ENCODE measurements around the gene RUFY3.

Gene RUFY3

DNA sequence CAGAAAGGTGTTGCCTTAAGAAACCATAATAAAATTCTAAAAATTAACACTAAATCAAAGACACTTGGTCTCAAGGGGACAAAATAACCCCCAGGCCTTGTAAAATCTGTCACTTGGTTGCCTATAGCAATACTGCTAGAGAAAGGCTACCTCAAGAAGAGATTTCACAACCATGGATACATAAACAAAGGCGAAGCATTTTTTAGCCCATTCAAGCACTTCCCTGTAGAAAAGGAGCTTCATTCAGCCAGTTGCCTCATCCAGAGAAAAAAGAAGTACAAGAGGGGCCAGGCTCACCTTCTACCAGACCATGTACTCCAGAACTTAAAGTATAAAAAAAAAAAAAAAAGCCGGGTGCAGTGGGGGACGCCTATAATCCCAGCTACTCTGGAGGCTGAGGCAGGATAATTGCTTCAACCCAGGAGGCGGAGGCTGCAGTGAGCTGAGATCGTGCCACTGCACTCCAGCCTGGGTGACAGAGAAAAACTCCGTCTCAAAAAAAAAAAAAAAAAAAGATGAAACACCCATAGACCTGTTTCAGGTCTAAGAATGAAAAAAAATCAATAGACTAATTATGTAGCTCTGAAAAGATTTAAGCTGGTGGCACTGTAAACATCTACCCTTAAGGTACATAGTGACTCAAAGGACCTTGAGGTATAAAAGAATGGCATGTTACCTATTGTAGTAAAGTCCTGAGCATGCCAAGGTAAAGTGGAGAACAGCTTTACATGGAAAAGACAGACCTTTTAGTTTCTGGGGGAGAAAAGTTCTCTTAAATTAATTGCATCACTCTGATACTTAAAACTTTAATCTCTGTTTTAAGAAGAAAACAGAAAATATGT, 18.0 kb downstream of the RUFY3 start:
- no peaks in the 10 kb centered on the region for H3K27me3 Mint-ChIP-seq
- no peaks in the 10 kb centered on the region for H3K9me3 Mint-ChIP-seq (ENCODE audit: low read depth)

DNA sequence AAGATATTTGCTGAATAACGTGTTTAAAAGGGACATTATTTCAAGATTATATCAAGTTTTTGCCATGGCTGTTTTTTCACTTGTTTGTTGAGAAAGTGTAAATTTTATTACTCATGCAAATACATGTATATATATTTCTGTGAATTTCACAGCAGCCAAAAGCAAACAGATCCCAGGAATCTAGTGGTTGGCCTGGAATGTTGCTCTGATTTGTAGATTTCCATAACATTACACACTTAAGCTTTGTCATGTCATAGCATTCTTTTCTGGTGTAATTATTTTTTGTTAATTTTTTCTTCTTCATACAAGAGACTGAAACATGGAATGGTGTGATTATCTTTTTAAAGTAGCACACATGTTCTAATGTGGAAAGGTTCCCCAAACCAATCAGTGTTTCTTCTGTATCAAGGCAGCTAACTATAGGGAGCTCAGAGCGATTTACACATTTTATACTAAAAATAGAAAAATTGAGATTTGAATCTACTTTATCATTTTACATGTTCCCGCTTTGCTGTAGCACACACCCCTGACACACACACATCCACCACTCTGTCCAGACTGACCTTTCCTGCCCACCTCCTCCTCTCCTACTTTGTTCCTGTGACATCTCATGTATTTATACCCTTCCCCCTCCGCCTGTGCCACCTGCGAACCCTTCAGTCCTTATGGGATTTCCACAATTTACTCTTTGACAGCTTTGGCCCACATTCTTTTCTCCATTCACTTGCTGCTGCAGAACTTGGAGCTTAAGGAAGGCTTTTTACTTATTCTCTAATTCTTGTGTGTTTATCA, 20.3 kb downstream of the RUFY3 start:
- no peaks in the 10 kb centered on the region for H3K27me3 Mint-ChIP-seq
- H3K27ac Mint-ChIP-seq = no peak overlapping the region
- H3K36me3 Mint-ChIP-seq = peaks cover 3% of the 10 kb centered on the region

More for the DNA sequence above, 18.0 kb downstream of the RUFY3 start:
- H3K4me1 Mint-ChIP-seq (ENCODE audit: low read depth) = peaks cover 30% of the 10 kb centered on the region
- peaks cover 3% of the 10 kb centered on the region for H3K36me3 Mint-ChIP-seq
- H3K4me3 Mint-ChIP-seq = no peak overlapping the region
- H3K27ac Mint-ChIP-seq = no peak overlapping the region

DNA sequence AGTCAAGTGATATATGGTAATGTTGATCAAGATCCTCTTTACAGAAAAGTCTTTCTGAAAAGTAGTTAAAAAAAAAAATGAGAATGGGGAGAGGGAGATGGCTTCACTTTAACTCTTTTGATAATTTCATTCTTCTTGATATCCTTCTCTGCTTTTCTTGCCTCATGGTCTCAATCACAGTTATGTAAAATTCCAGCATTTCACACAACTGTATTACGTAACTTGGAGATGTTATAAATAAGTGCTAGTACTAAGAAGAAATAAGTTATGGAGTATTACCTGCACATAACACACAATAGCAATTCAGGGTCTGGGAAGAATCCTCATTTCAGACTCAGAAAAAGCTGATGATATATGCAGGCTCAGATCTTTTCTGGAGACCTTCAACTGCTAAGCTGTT, 22.0 kb downstream of the RUFY3 start:
- Mint-ChIP-seq H3K27me3 (no peaks in the 10 kb centered on the region), H3K36me3 (peaks cover 8% of the 10 kb centered on the region), H3K27ac (no peak overlapping the region), H3K4me3 (no peak overlapping the region), H3K9me3 (ENCODE audit: low read depth) (no peaks in the 10 kb centered on the region), H3K4me1 (ENCODE audit: low read depth) (peaks cover 4% of the 10 kb centered on the region)

More for the DNA sequence above, 20.3 kb downstream of the RUFY3 start:
- H3K9me3 Mint-ChIP-seq (ENCODE audit: low read depth) = no peaks in the 10 kb centered on the region
- no peak overlapping the region for H3K4me3 Mint-ChIP-seq
- peaks cover 9% of the 10 kb centered on the region for H3K4me1 Mint-ChIP-seq (ENCODE audit: low read depth)

DNA sequence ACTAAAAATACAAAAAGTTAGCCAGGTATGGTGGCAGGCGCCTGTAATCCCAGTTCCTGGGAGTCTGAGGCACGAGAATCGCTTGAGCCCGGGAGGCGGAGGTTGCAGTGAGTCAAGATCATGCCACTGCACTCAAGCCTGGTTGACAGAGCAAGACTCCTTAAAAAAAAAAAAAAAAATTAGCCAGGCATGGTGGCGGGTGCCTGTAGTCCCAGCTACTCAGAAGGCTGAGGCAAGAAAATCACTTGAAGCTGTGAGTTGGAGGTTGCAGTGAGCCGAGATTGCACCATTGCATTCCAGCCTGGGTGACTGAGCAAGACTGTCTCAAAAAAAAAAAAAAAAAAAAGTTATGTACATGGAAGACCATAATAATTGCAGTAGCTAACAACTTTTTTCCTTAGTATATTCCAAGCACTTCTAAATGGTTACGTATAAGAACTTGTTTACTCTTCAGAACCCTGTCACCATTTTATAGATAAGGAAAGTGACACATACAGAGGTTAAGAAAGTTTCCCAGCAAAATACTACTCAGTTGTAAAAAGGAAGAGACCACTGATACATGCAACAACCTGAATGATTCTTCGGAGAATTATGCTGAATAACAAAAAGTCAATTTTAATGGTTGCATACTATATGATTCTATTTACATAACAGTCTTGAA, 24.5 kb downstream of the RUFY3 start:
- H3K4me1 Mint-ChIP-seq (ENCODE audit: low read depth) = peaks cover 11% of the 10 kb centered on the region
- H3K36me3 Mint-ChIP-seq = peaks cover 8% of the 10 kb centered on the region
- H3K4me3 Mint-ChIP-seq = no peak overlapping the region
- no peak overlapping the region for H3K27ac Mint-ChIP-seq
- no peaks in the 10 kb centered on the region for H3K27me3 Mint-ChIP-seq
- H3K9me3 Mint-ChIP-seq (ENCODE audit: low read depth) = no peaks in the 10 kb centered on the region

DNA sequence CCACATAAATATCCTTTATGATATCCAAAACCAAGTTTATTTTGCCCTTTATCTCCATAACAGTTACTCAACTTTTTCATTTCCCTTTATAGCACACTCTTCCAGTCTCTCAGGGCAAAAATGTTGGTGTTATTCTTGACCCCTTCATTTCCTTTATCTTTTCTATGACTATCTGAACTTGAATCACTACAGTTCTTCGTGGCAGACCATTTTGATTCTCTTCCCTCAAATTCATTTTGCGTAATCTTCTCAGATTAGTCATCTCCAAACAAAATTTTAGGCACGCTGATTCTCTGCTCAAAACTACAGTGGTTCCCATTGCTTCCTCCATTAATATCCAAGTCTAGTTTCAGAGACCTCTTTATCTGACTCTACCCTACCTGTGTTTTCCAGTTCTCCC, 26.1 kb downstream of the RUFY3 start:
- peaks cover 16% of the 10 kb centered on the region for H3K4me1 Mint-ChIP-seq (ENCODE audit: low read depth)
- no peaks in the 10 kb centered on the region for H3K27me3 Mint-ChIP-seq
- H3K36me3 Mint-ChIP-seq = peaks cover 11% of the 10 kb centered on the region
- no peak overlapping the region for H3K27ac Mint-ChIP-seq
- H3K4me3 Mint-ChIP-seq = no peak overlapping the region
- H3K9me3 Mint-ChIP-seq (ENCODE audit: low read depth) = no peaks in the 10 kb centered on the region

DNA sequence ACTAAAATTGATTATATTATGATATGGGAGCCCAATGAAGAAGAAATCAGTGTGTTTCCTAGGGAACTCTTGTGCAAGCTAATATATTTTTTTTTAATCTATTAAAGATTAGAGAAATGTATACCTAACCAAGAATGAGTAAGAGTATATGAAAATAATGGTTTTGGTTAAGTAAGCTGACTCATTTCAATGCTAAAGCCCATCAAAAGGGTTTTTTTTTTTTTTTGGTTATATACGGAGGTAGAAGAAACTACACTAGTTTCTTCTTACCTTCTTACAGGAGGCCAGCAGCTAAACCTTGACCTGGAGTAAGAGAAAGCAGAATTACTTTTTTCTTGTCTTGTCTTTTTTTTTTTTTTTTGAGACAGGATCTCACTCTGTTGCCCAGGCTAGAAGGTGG, 27.5 kb downstream of the RUFY3 start:
- Mint-ChIP-seq H3K27me3 (no peaks in the 10 kb centered on the region), H3K36me3 (peaks cover 8% of the 10 kb centered on the region), H3K4me3 (no peak overlapping the region), H3K4me1 (ENCODE audit: low read depth) (peaks cover 23% of the 10 kb centered on the region), H3K9me3 (ENCODE audit: low read depth) (no peaks in the 10 kb centered on the region), H3K27ac (no peak overlapping the region)

DNA sequence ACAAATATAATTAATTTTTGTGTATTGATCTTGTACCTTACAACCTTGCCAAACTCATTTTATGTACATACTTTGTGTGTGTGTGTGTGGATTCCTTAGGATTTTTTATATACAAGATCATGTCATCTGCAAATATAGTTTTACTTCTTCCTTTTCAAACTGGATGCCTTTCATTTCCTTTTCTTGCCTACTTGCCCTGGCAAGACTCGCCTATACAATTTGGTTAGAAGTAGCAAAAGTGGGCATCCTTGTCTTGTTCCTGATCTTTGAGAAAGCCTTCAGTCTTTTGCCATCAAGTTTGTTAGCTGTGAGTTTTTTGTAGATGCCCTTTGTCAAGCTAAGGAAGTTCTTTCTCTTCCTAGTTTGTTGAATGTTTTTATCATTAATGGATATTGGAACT, 30.5 kb downstream of the RUFY3 start:
- Mint-ChIP-seq H3K27me3 (no peaks in the 10 kb centered on the region), H3K36me3 (peaks cover 13% of the 10 kb centered on the region), H3K4me3 (no peak overlapping the region), H3K27ac (no peak overlapping the region), H3K9me3 (ENCODE audit: low read depth) (no peaks in the 10 kb centered on the region), H3K4me1 (ENCODE audit: low read depth) (peaks cover 24% of the 10 kb centered on the region)

DNA sequence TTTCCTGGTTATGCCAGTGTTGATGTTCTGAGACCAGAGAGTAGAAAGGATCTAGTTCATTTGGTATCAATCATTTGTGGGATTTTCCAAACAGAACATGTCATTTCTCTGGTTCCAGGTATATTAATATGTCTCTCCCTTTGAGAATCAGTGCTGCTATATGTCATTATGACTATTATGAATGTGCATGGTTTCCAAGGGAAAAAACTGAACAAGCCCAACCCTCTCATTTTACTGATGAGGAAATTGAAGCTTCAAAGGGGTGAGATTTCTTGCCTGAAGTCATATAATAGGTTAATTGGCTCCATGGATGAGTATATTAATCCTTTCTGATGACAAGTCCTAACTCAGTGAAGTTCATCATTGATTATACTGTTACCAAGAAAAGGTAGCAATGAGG, 31.9 kb downstream of the RUFY3 start:
- no peak overlapping the region for H3K27ac Mint-ChIP-seq
- H3K4me1 Mint-ChIP-seq (ENCODE audit: low read depth) = peaks cover 22% of the 10 kb centered on the region
- peaks cover 7% of the 10 kb centered on the region for H3K36me3 Mint-ChIP-seq
- no peak overlapping the region for H3K4me3 Mint-ChIP-seq
- H3K27me3 Mint-ChIP-seq = no peaks in the 10 kb centered on the region
- H3K9me3 Mint-ChIP-seq (ENCODE audit: low read depth) = no peaks in the 10 kb centered on the region

DNA sequence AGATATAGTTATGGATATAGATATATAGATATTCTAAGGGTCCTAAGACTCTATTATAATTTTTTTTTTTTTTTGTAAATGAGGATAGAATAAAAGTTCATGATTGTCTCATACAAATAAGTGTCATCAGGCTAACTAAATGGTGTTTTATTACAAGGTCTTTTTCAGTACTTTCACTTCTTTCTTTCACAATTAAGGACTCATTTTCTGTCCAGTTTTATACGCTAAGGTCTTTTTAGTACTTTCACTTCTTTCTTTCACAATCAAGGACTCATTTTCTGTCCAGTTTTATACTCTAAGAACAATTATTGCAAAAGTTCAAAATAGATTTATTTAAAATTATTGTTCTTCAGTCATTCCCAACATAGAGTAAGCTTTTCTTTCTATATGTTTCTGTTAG, 32.7 kb downstream of the RUFY3 start:
- Mint-ChIP-seq H3K9me3 (ENCODE audit: low read depth) (no peaks in the 10 kb centered on the region), H3K36me3 (peaks cover 7% of the 10 kb centered on the region), H3K4me1 (ENCODE audit: low read depth) (peaks cover 27% of the 10 kb centered on the region), H3K27me3 (no peaks in the 10 kb centered on the region), H3K27ac (no peak overlapping the region), H3K4me3 (no peak overlapping the region)

DNA sequence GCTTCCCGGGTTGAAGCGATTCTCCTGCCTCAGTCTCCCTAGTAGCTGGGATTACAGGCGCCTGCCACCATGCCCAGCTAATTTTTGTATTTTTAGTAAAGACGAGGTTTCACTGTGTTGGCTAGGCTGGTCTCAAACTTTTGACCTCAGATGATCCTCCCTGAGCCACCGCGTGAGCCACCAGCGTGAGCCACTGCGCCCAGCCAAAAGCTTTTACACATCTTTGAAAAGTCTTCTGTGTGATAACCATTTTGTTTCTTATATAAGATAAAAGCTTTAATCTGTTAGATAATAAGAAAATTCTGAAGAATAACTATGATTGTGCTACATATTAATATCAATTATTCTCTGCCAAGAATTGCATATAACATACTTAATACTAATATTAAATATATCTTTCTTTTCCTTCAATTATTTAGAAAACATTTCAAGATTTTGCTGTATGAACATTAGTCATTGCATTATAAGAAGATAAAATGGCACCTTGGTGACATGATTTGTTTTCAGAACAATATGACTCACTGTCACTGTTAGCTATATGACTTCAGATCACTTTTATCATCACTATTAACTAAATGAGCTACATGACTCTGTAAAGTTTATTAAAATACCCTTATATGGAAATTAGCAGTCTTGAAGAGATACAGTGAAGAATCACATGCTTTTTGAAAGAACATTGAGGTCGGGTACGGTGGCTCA, 33.4 kb downstream of the RUFY3 start:
- H3K9me3 Mint-ChIP-seq (ENCODE audit: low read depth) = no peaks in the 10 kb centered on the region
- peaks cover 7% of the 10 kb centered on the region for H3K36me3 Mint-ChIP-seq
- H3K27ac Mint-ChIP-seq = no peak overlapping the region
- no peaks in the 10 kb centered on the region for H3K27me3 Mint-ChIP-seq
- H3K4me3 Mint-ChIP-seq = no peak overlapping the region
- H3K4me1 Mint-ChIP-seq (ENCODE audit: low read depth) = peaks cover 30% of the 10 kb centered on the region

DNA sequence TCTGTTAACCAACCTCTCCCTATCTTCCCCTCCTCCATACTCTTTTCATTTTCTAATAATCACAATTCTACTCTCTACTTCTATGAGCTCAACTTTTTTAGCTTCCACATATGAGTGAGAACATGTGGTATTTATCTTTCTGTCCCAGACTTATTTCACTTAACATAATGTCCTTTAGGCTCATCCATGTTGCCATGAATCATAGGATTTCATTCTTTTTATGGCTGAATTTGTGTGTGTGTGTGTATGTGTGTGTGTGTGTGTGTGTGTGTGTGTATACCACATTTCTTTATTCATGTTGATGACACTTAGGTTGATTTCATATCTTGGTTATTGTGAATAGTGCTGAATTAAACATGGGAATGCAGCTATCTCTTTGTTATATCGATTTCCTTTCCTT, 37.4 kb downstream of the RUFY3 start:
- H3K4me1 Mint-ChIP-seq (ENCODE audit: low read depth) = peaks cover 15% of the 10 kb centered on the region
- H3K9me3 Mint-ChIP-seq (ENCODE audit: low read depth) = no peaks in the 10 kb centered on the region
- peak overlapping the region; percentile 12 for H3K4me3 Mint-ChIP-seq
- peaks cover 12% of the 10 kb centered on the region for H3K36me3 Mint-ChIP-seq
- no peaks in the 10 kb centered on the region for H3K27me3 Mint-ChIP-seq
- H3K27ac Mint-ChIP-seq = peak overlapping the region; percentile 5

DNA sequence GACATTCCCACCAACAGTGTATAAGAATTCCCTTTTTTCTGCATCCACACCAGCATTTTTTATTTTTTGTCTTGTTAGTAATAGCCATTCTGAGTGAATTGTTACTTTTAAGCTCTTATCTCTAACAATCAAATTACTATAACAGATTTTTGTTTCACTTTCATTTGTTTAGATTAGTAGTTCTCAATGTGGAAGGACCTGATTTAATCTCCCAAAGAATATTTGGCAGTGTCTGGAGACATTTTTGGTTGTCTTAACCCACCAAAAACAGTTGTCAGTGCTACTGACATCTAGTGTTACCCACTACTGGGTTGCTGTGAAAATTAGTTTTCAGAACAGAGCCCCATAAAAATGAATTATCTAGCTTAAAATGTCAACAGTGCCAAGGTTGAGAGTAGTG, 37.9 kb downstream of the RUFY3 start:
- H3K4me3 Mint-ChIP-seq = peak overlapping the region; percentile 12
- peaks cover 14% of the 10 kb centered on the region for H3K36me3 Mint-ChIP-seq
- H3K9me3 Mint-ChIP-seq (ENCODE audit: low read depth) = no peaks in the 10 kb centered on the region
- H3K4me1 Mint-ChIP-seq (ENCODE audit: low read depth) = peaks cover 15% of the 10 kb centered on the region
- H3K27me3 Mint-ChIP-seq = no peaks in the 10 kb centered on the region
- peak overlapping the region; percentile 5 for H3K27ac Mint-ChIP-seq

DNA sequence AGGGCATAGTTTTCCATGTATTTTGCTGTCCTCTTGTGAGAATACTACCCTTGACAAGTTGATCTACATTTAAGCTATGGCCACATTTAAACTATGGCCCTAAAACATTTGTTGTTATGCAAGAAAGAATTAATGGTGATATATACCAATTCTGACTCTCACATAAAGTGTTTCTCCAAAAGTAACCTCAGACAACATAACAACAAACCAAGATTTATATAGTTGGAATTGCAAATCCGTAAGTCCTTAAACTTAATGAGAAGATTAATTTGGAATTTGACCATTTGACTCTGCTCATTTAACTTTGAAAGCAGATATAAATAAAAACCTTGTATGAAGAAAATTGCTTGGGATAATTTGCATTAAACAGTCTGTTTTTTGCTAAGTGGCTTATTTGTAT, 38.9 kb downstream of the RUFY3 start:
- no peak overlapping the region for H3K27ac Mint-ChIP-seq

DNA sequence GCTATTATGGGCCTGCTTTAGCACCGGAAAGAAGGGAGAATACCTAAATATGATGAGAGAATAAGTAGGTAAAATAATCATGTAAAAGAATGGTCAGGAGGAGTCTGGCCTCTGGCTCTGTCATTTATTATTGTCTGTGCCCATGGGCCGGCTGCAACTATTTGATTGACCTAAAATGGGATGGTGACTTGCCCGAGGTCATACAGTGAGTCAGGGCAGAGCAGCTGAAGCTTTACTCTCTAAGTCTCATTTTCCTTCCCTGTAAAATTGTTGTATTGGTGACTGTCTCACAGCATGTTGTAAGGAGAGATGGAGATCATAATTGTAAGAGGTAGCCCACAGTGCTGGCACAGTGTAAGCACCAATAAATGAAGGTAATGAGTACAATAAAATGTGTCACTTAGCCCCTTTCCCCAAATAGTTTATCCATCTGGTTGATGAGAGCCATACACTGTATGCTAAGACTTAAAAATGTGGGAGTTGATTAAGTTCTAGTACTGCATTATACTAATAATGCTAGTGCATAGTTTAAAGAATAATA, 39.6 kb downstream of the RUFY3 start:
- peaks cover 13% of the 10 kb centered on the region for H3K4me1 Mint-ChIP-seq (ENCODE audit: low read depth)
- H3K4me3 Mint-ChIP-seq = no peak overlapping the region
- no peak overlapping the region for H3K27ac Mint-ChIP-seq
- H3K27me3 Mint-ChIP-seq = no peaks in the 10 kb centered on the region
- peaks cover 13% of the 10 kb centered on the region for H3K36me3 Mint-ChIP-seq
- H3K9me3 Mint-ChIP-seq (ENCODE audit: low read depth) = no peaks in the 10 kb centered on the region

More for the DNA sequence above, 38.9 kb downstream of the RUFY3 start:
- H3K4me3 Mint-ChIP-seq = no peak overlapping the region
- peaks cover 15% of the 10 kb centered on the region for H3K36me3 Mint-ChIP-seq
- peaks cover 13% of the 10 kb centered on the region for H3K4me1 Mint-ChIP-seq (ENCODE audit: low read depth)
- no peaks in the 10 kb centered on the region for H3K9me3 Mint-ChIP-seq (ENCODE audit: low read depth)
- H3K27me3 Mint-ChIP-seq = no peaks in the 10 kb centered on the region
